Fibroblast of lung (primary cell): ENCODE data around the gene NOVA1.

Experiments used
- CTCF ChIP-seq, 2 donors: IDR thresholded peaks in 1 of 2; conservative IDR thresholded peaks in 1 of 2; 1 replicate in 1 of 2; 2 replicates in 1 of 2; pipeline ENCODE4 v1.5.1; 2011 to 2012; ENCODE audit warnings: low read length in 2 of 2, control low read depth in 1 of 2, inconsistent platforms in 1 of 2, low read depth in 1 of 2, mild to moderate bottlenecking in 1 of 2
- EZH2 ChIP-seq: IDR thresholded peaks from 2 replicates; pipeline ENCODE4 v1.5.1; 2012; ENCODE audit warnings: low read length, control low read depth, mild to moderate bottlenecking; ENCODE audit errors: missing control alignments

- TF ChIP-seq CTCF (conservative IDR thresholded peaks at IDR 0.05 in 1 of 2, IDR thresholded peaks at IDR 0.05 in 1 of 2; ENCODE audit: low read depth in 1 of 2, low read length in 2 of 2) = no peak
- TF ChIP-seq EZH2 = no peak
Measured at GRCh38 chr14:26589925-26590324, 7.9 kb downstream of the NOVA1 start.
